H1 (cell line): ENCODE results near the gene MYL11. TPM values are rescaled to one million over a fixed set of nuclear protein-coding genes. Genes with fewer than 3 reads are reported as not detected.
A peak's percentile ranks its signal among the peaks of the same experiment; 100 is the strongest.

Experiments
- CTCF ChIA-PET: fragments of 300-600 bp; sonication (Branson Sonifier 250); formaldehyde crosslinking; loops from one replicate; lab custom pipeline; 2021; ENCODE audit not compliant: partially characterized antibody; lab: Charles Lee
- POLR2A ChIA-PET: fragments of 300-600 bp; sonication (Branson Sonifier 250); formaldehyde crosslinking; loops from one replicate; lab custom pipeline; 2021; ENCODE audit warnings: inconsistent platforms; ENCODE audit not compliant: partially characterized antibody; lab: Charles Lee
- DNase-seq, 2 experiments: peaks; one replicate each; pipeline versions ENCODE4 v3.0.0 to v3.0.0-alpha.2; 2010 to 2022; ENCODE audit warnings: low spot score in 2 of 2, low read depth in 1 of 2, mixed read lengths in 1 of 2
- FAIRE-seq: peaks from 2 replicates; lab custom pipeline; 2011; peaks lifted over from hg19 to GRCh38; lab: Jason Lieb, UNC
- H2AFZ ChIP-seq: 2 replicates; pipeline ENCODE4 v1.8.1; 2012; ENCODE audit warnings: low read length, inconsistent platforms
- H2AK5ac ChIP-seq: 2 replicates; pipeline ENCODE4 v1.6.1; 2013; ENCODE audit warnings: low read depth, low read length
- H2BK120ac ChIP-seq: replicated peaks from 2 replicates; pipeline ENCODE3; 2013; ENCODE audit warnings: low read depth, low read length, inconsistent platforms
- H2BK12ac ChIP-seq: 2 replicates; pipeline ENCODE4 v1.6.1; 2013; ENCODE audit warnings: low read depth, low read length
- H2BK15ac ChIP-seq: 2 replicates; pipeline ENCODE4 v1.6.1; 2013; ENCODE audit warnings: low read length
- H2BK20ac ChIP-seq: 2 replicates; pipeline ENCODE4 v1.6.1; 2013; ENCODE audit warnings: low read length
- H2BK5ac ChIP-seq: 2 replicates; pipeline ENCODE4 v1.6.1; 2013; ENCODE audit warnings: low read depth, low read length
- H3K14ac ChIP-seq: 2 replicates; pipeline ENCODE4 v1.6.1; 2013; ENCODE audit warnings: inconsistent platforms; ENCODE audit not compliant: insufficient read length
- H3K18ac ChIP-seq: 2 replicates; pipeline ENCODE4 v1.6.1; 2013; ENCODE audit warnings: low read length; ENCODE audit errors: extremely low read depth
- H3K23ac ChIP-seq: 2 replicates; pipeline ENCODE4 v1.6.1; 2013; ENCODE audit warnings: inconsistent platforms; ENCODE audit not compliant: insufficient read length
- H3K23me2 ChIP-seq: 2 replicates; pipeline ENCODE4 v1.6.1; 2013; ENCODE audit warnings: low read depth, low read length
- H3K27ac ChIP-seq: 2 replicates; pipeline ENCODE4 v1.6.1; 2011; ENCODE audit warnings: low read depth, low read length, inconsistent platforms
- H3K27me3 ChIP-seq, 4 experiments: replicated peaks in 1 of 4; 1 replicate in 1 of 4; 2 replicates in 3 of 4; pipeline versions ENCODE4 v1.6.1 to v1.8.1; 2011 to 2013; ENCODE audit warnings: low read length in 3 of 4, mild to moderate bottlenecking in 3 of 4, inconsistent platforms in 2 of 4, mixed read lengths in 2 of 4, moderate library complexity in 1 of 4; ENCODE audit not compliant: control insufficient read depth in 3 of 4, insufficient read depth in 3 of 4; ENCODE audit errors: extremely low read depth in 1 of 4
- H3K36me3 ChIP-seq, 4 experiments: 2 replicates each; pipeline versions ENCODE4 v1.6.1 to v1.8.1; 2011 to 2013; ENCODE audit warnings: mild to moderate bottlenecking in 4 of 4, low read length in 3 of 4, moderate library complexity in 2 of 4, control low read depth in 1 of 4, inconsistent platforms in 1 of 4; ENCODE audit not compliant: insufficient read depth in 4 of 4, control insufficient read depth in 2 of 4
- H3K4ac ChIP-seq: replicated peaks from 2 replicates; pipeline ENCODE3; 2013; ENCODE audit warnings: low read length, low read depth, mixed read lengths, inconsistent platforms; ENCODE audit not compliant: insufficient read length
- H3K4me1 ChIP-seq, 4 experiments: replicated peaks in 1 of 4; 1 replicate in 1 of 4; 2 replicates in 3 of 4; pipeline versions ENCODE4 v1.6.1 to v1.8.1; 2011 to 2013; ENCODE audit warnings: low read length in 3 of 4, inconsistent platforms in 2 of 4, mixed read lengths in 1 of 4; ENCODE audit not compliant: insufficient read depth in 4 of 4, control insufficient read depth in 3 of 4
- H3K4me2 ChIP-seq, 2 experiments: 2 replicates each; pipeline versions ENCODE4 v1.6.1 to v1.8.1; 2011 to 2013; ENCODE audit warnings: low read depth in 2 of 2, low read length in 2 of 2, control low read depth in 1 of 2, inconsistent platforms in 1 of 2, mild to moderate bottlenecking in 1 of 2; ENCODE audit not compliant: insufficient read depth in 1 of 2
- H3K4me3 ChIP-seq, 4 experiments: fragments of 200-600, 300-600 bp in 1 of 4; sonication (generic), shearing (Covaris generic), sonication (Bioruptor Twin) in 1 of 4; 2 replicates each; pipeline versions ENCODE4 v1.5.1 to v1.8.1; 2011 to 2016; ENCODE audit warnings: low read length in 4 of 4, low read depth in 3 of 4, control low read depth in 2 of 4, inconsistent platforms in 2 of 4, mild to moderate bottlenecking in 2 of 4, mixed read lengths in 1 of 4, moderate library complexity in 1 of 4; ENCODE audit not compliant: insufficient read depth in 2 of 4; ENCODE audit errors: extremely low read depth in 1 of 4
- H3K56ac ChIP-seq: replicated peaks from 2 replicates; pipeline ENCODE3; 2013; ENCODE audit warnings: low read depth, mild to moderate bottlenecking, mixed read lengths, low read length, inconsistent platforms; ENCODE audit not compliant: insufficient read length
- H3K79me1 ChIP-seq: 2 replicates; pipeline ENCODE4 v1.6.1; 2013; ENCODE audit warnings: low read depth, low read length, control low read depth
- H3K79me2 ChIP-seq, 2 experiments: 2 replicates each; pipeline versions ENCODE4 v1.6.1 to v1.8.1; 2012 to 2013; ENCODE audit warnings: low read length in 2 of 2, mild to moderate bottlenecking in 2 of 2, inconsistent platforms in 1 of 2; ENCODE audit not compliant: insufficient read depth in 2 of 2, control insufficient read depth in 1 of 2
- H3K9ac ChIP-seq, 4 experiments: replicated peaks in 1 of 4; 1 replicate in 1 of 4; 2 replicates in 3 of 4; pipeline versions ENCODE4 v1.6.1 to v1.8.1; 2011 to 2013; ENCODE audit warnings: low read depth in 3 of 4, low read length in 3 of 4, control low read depth in 2 of 4, mild to moderate bottlenecking in 2 of 4, moderate library complexity in 2 of 4, inconsistent platforms in 1 of 4; ENCODE audit errors: extremely low read depth in 1 of 4
- H3K9me3 ChIP-seq, 2 experiments: 2 replicates each; pipeline versions ENCODE4 v1.6.1 to v1.8.1; 2012 to 2013; ENCODE audit warnings: mild to moderate bottlenecking in 2 of 2, moderate library complexity in 2 of 2, control low read depth in 1 of 2, inconsistent platforms in 1 of 2, low read depth in 1 of 2, low read length in 1 of 2, mixed read lengths in 1 of 2; ENCODE audit not compliant: insufficient read depth in 2 of 2
- H4K20me1 ChIP-seq, 2 experiments: replicated peaks in 1 of 2; 2 replicates each; pipeline versions ENCODE3 to v1.8.1; 2011 to 2013; ENCODE audit warnings: inconsistent platforms in 2 of 2, low read length in 2 of 2, mild to moderate bottlenecking in 1 of 2; ENCODE audit not compliant: insufficient read depth in 2 of 2, control insufficient read depth in 1 of 2
- H4K5ac ChIP-seq: 2 replicates; pipeline ENCODE4 v1.6.1; 2013; ENCODE audit warnings: low read length, low read depth, mixed read lengths, inconsistent platforms; ENCODE audit not compliant: insufficient read length
- H4K8ac ChIP-seq: 2 replicates; pipeline ENCODE4 v1.8.0; 2013; ENCODE audit warnings: mild to moderate bottlenecking, moderate library complexity, low read length, inconsistent platforms; ENCODE audit not compliant: insufficient read depth; ENCODE audit errors: extremely low read depth
- H4K91ac ChIP-seq: replicated peaks from 2 replicates; pipeline ENCODE3; 2013; ENCODE audit warnings: low read length, mixed read lengths, inconsistent platforms; ENCODE audit not compliant: insufficient read length
- POLR2A ChIP-seq, 2 experiments: IDR thresholded peaks; 1 replicate in 1 of 2; 2 replicates in 1 of 2; pipeline ENCODE4 v1.6.1; 2011; ENCODE audit warnings: low read depth in 2 of 2, low read length in 2 of 2, mild to moderate bottlenecking in 2 of 2; ENCODE audit errors: control extremely low read depth in 1 of 2
- RAD21 ChIP-seq, 2 experiments: IDR thresholded peaks in 1 of 2; conservative IDR thresholded peaks in 1 of 2; 2 replicates each; pipeline ENCODE4 v1.6.1; 2011; ENCODE audit warnings: low read depth in 2 of 2, low read length in 2 of 2, improper control_type of control experiment in 1 of 2, inconsistent platforms in 1 of 2, mild to moderate bottlenecking in 1 of 2, moderate library complexity in 1 of 2
- SP2 ChIP-seq: IDR thresholded peaks from 2 replicates; pipeline ENCODE4 v1.6.1; 2012; ENCODE audit warnings: mild to moderate bottlenecking, low read length, inconsistent platforms
- WGBS, 2 experiments: shearing (Covaris generic) in 1 of 2; methylation state at CpG; one replicate each; pipeline versions ENCODE4 v1.1.6 to v1.1.7; 2013 to 2015; ENCODE audit warnings: low lambda C conversion rate in 2 of 2, mixed read lengths in 2 of 2, inconsistent platforms in 1 of 2, low coverage in 1 of 2, missing lambda C conversion rate in 1 of 2; ENCODE audit not compliant: insufficient replicate concordance in 2 of 2, insufficient coverage in 1 of 2, insufficient read length in 1 of 2; ENCODE audit errors: extremely low coverage in 1 of 2, missing lambda C conversion rate in 1 of 2; 5-methylcytosine and 5-hydroxymethylcytosine counted together
- polyA plus RNA-seq, 7 experiments: library from polyadenylated mRNA; depleted of rRNA in 3 of 7; stranded (reverse) in 5 of 7; unstranded in 2 of 7; fragments of >200 nt in 5 of 7; fragments of 200-250 nt in 2 of 7; gene quantifications; 1 replicate in 5 of 7; 2 replicates in 1 of 7; 4 replicates in 1 of 7; pipeline versions ENCODE4 v1.2.1 to v1.2.3, GENCODE V29; 2011 to 2013; ENCODE audit warnings: missing spikeins in 2 of 7, mixed read lengths in 2 of 7
- total RNA-seq: library from RNA; stranded (reverse); fragmentation: NEBNext Ultra II Directional; extraction: Animal tissue kit (Norgen Biotek cat#: 25700); gene quantifications from 2 replicates; pipeline ENCODE4 v1.2.1, GENCODE V29; 2021
- TF ChIP-seq, protein P1 (sequence below), 3 experiments: IDR thresholded peaks; 1 replicate in 2 of 3; 2 replicates in 1 of 3; pipeline versions ENCODE4 v1.5.1 to v1.6.1; 2011; ENCODE audit warnings: low read length in 3 of 3, mild to moderate bottlenecking in 3 of 3, inconsistent platforms in 2 of 3, low read depth in 1 of 3, moderate library complexity in 1 of 3; ENCODE audit not compliant: insufficient read depth in 1 of 3; ENCODE audit errors: control extremely low read depth in 1 of 3

MYL11 gene
- total and polyA plus RNA-seq, 2 of the 8 experiments (the other 6 are each of a cell fraction or from before 2014, with no cell fraction given), result 1.2 to 1.4 TPM

DNA sequence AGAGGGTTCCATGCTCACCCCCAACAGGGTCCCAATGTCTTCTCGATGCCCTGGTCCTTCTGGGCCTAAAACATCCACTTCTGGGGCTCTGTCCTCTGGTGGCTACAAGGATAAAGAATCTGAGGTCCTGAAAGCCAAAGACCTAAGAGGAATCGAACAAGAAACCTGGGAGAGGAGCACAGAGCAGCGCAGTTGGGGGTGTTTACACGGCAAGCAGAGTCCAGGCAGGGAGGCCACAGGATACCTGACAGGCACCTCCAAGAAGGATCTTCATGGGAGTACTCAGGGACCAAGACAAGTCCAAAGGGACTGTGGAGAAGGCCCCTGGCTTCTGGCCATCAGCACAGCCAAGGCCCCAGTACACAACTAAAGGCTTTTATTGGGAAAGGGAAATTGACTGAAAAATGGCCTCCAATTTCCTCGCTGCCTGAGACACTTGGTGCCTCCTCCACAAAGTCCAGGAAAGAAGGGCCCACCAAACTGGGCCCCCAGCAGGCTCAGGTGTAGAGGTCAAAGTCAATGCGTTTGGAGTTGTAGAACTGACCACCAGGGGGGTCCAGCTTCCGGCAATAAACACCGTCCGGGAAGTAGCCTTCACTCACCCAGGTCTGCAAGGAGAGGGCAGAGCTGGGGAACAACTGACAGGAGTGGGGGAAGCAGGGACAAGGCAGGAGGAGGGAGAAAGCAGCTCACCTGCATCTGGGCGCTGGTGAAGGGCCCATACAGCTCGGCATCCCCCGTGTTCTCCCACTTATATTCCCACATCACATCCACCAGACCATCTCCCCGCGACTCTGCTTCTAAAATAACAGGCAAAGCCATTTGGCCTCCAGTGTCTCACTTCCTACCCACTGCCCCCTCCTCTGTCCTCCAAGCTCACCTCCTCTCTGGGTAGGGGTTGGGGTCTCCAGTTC lies 21.9 kb upstream of the MYL11 start:
- Histone ChIP-seq H2BK20ac (no peak overlapping the region), H3K9ac (no peak overlapping the region), H2BK5ac (no peak overlapping the region), H3K27ac (no peak overlapping the region), H4K91ac (no peak overlapping the region), H3K14ac (no peak overlapping the region), H2BK12ac (no peak overlapping the region), H3K9me3 (no peaks in the 10 kb centered on the region), H2AK5ac (no peak overlapping the region), H2AFZ (no peak overlapping the region), H3K23me2 (peaks cover 11% of the 10 kb centered on the region), H3K79me2 (peaks cover 0 to 14% of the 10 kb centered on the region in 2 experiments; a peak in 2 of 4 replicates), H4K20me1 (peaks cover 2 to 3% of the 10 kb centered on the region in 2 experiments), H3K27me3 (no peaks in the 10 kb centered on the region), H3K23ac (no peak overlapping the region), H3K4me2 (no peak overlapping the region), H3K4me1 (peaks cover 0 to 12% (median 6%) of the 10 kb centered on the region in 4 experiments; a peak in 5 of 7 replicates), H4K8ac (no peak overlapping the region), H3K4me3 (no peak overlapping the region), H2BK120ac (no peak overlapping the region), H3K79me1 (no peaks in the 10 kb centered on the region; the same call in 1 of the 2 replicates), H3K18ac (no peak overlapping the region), H3K4ac (no peak overlapping the region), H3K36me3 (peaks cover 12 to 37% (median 31%) of the 10 kb centered on the region in 4 experiments), H4K5ac (no peak overlapping the region), H3K56ac (no peak overlapping the region), H2BK15ac (no peak overlapping the region)
- ChIA-PET CTCF (interaction anchor here (0.8 to 3.5 kb wide), 7 partner anchors 10 to 68 kb away, joined by 3 to 20 read pairs (median 3); no protein-coding TSS in a partner anchor), POLR2A (interaction anchor here (0.6 to 6.1 kb wide), 7 partner anchors 11 to 50 kb away, joined by 3 to 47 read pairs (median 4); partner anchors contain the start of gene ZNF48)
- WGBS, 2 experiments, result 93% methylated on average over 14 of the region's 14 CpGs; no CpG with 5 or more reads in 1 of the 2 experiments
- DNase-seq (no peak), FAIRE-seq (no peak)
- TF ChIP-seq, protein P1, sequence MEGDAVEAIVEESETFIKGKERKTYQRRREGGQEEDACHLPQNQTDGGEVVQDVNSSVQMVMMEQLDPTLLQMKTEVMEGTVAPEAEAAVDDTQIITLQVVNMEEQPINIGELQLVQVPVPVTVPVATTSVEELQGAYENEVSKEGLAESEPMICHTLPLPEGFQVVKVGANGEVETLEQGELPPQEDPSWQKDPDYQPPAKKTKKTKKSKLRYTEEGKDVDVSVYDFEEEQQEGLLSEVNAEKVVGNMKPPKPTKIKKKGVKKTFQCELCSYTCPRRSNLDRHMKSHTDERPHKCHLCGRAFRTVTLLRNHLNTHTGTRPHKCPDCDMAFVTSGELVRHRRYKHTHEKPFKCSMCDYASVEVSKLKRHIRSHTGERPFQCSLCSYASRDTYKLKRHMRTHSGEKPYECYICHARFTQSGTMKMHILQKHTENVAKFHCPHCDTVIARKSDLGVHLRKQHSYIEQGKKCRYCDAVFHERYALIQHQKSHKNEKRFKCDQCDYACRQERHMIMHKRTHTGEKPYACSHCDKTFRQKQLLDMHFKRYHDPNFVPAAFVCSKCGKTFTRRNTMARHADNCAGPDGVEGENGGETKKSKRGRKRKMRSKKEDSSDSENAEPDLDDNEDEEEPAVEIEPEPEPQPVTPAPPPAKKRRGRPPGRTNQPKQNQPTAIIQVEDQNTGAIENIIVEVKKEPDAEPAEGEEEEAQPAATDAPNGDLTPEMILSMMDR (IDR thresholded peaks at IDR 0.05; ENCODE audit: control extremely low read depth in 1 of 3, insufficient read depth in 1 of 3, low read depth in 1 of 3, low read length in 3 of 3), result peak; percentile 13 to 39 (median 29); a peak in 3 of 4 replicates
- TF ChIP-seq SP2 (no peak), RAD21 (IDR thresholded peaks at IDR 0.05 in 1 of 2, conservative IDR thresholded peaks at IDR 0.05 in 1 of 2; ENCODE audit: low read depth in 2 of 2, low read length in 2 of 2) (peak in 1 of 2 experiments; percentile 23; a peak in 1 of 4 replicates), POLR2A (IDR thresholded peaks at IDR 0.05; ENCODE audit: control extremely low read depth in 1 of 2, low read depth in 2 of 2, low read length in 2 of 2) (no peak)
